Mesodermal cell (in vitro differentiated cells): ENCODE measurements around the gene LPAR3.

Experiments used
- H3K27ac ChIP-seq: 2 replicates; pipeline ENCODE4 v1.7.0; 2013; ENCODE audit warnings: mild to moderate bottlenecking, low read depth, low read length, moderate library complexity; ENCODE audit not compliant: severe bottlenecking
- H3K36me3 ChIP-seq: 2 replicates; pipeline ENCODE4 v1.7.1; 2013; ENCODE audit warnings: mild to moderate bottlenecking, low read length, moderate library complexity; ENCODE audit not compliant: control insufficient read depth, insufficient read depth
- H3K4me1 ChIP-seq: one replicate; pipeline ENCODE4 v1.7.1; 2013; ENCODE audit warnings: mild to moderate bottlenecking, low read length; ENCODE audit not compliant: insufficient read depth, control insufficient read depth, poor library complexity, severe bottlenecking
- H3K4me3 ChIP-seq: 2 replicates; pipeline ENCODE4 v1.7.0; 2013; ENCODE audit warnings: low read length, control low read depth, mild to moderate bottlenecking; ENCODE audit not compliant: insufficient read depth, poor library complexity, severe bottlenecking; ENCODE audit errors: extremely low read depth
- H3K9me3 ChIP-seq: 2 replicates; pipeline ENCODE4 v1.7.1; 2013; ENCODE audit warnings: mild to moderate bottlenecking, low read length, moderate library complexity; ENCODE audit not compliant: control insufficient read depth
- whole genome bisulfite sequencing, 2 experiments: methylation state at CpG; one replicate each; pipeline ENCODE4 v1.1.5; 2013; ENCODE audit warnings: missing lambda C conversion rate in 2 of 2; ENCODE audit not compliant: insufficient coverage in 2 of 2; 5-methylcytosine and 5-hydroxymethylcytosine counted together

The LPAR3 gene

GRCh38 chr1:84856726-84857270 is 36.2 kb downstream of the LPAR3 start:
- Histone ChIP-seq H3K36me3 (peaks cover 4% of the 10 kb centered on the region), H3K9me3 (peaks cover 4% of the 10 kb centered on the region), H3K4me3 (no peak overlapping the region), H3K27ac (no peak overlapping the region), H3K4me1 (peaks cover 13% of the 10 kb centered on the region)
- WGBS, 2 experiments = 90 to 100% methylated on average over 1 to 2 of the region's 2 CpGs

GRCh38 chr1:84855691-84856630 is 37.0 kb downstream of the LPAR3 start:
- Histone ChIP-seq H3K4me3 (no peak overlapping the region), H3K27ac (no peak overlapping the region), H3K4me1 (peaks cover 17% of the 10 kb centered on the region), H3K36me3 (peaks cover 4% of the 10 kb centered on the region), H3K9me3 (peaks cover 4% of the 10 kb centered on the region)
- 85 to 91% methylated on average over 8 of the region's 10 CpGs for WGBS, 2 experiments

GRCh38 chr1:84855168-84855567 is 37.8 kb downstream of the LPAR3 start:
- Histone ChIP-seq H3K4me1 (peaks cover 17% of the 10 kb centered on the region), H3K27ac (no peak overlapping the region), H3K9me3 (peaks cover 4% of the 10 kb centered on the region), H3K4me3 (no peak overlapping the region), H3K36me3 (peaks cover 4% of the 10 kb centered on the region)
- 92% methylated on average over 2 of the region's 3 CpGs; no CpG with 5 or more reads in 1 of the 2 experiments for WGBS, 2 experiments

- Histone ChIP-seq H3K4me3 (no peak overlapping the region), H3K4me1 (peaks cover 17% of the 10 kb centered on the region), H3K27ac (peak overlapping the region; percentile 32), H3K36me3 (peaks cover 4% of the 10 kb centered on the region), H3K9me3 (peaks cover 4% of the 10 kb centered on the region)
- 93 to 94% methylated on average over 1 to 2 of the region's 2 CpGs for WGBS, 2 experiments
Observed at GRCh38 chr1:84853741-84854721, 39.0 kb downstream of the LPAR3 start.

- peaks cover 4% of the 10 kb centered on the region for H3K36me3 ChIP-seq
- WGBS, 2 experiments = 76 to 86% methylated on average over 2 to 3 of the region's 8 CpGs
- no peak overlapping the region for H3K4me3 ChIP-seq
- peak overlapping the region; percentile 64 for H3K27ac ChIP-seq
- peaks cover 17% of the 10 kb centered on the region for H3K4me1 ChIP-seq
- H3K9me3 ChIP-seq = peaks cover 4% of the 10 kb centered on the region
Observed at GRCh38 chr1:84851839-84852238, 41.2 kb downstream of the LPAR3 start.

- no peak overlapping the region for H3K4me3 ChIP-seq
- peaks cover 7% of the 10 kb centered on the region for H3K4me1 ChIP-seq
- no peak overlapping the region for H3K27ac ChIP-seq
- WGBS, 2 experiments = 79 to 89% methylated on average over 6 to 7 of the region's 7 CpGs
- peaks cover 4% of the 10 kb centered on the region for H3K9me3 ChIP-seq
- peaks cover 4% of the 10 kb centered on the region for H3K36me3 ChIP-seq
Observed at GRCh38 chr1:84849357-84849975, 43.5 kb downstream of the LPAR3 start.

- peaks cover 4% of the 10 kb centered on the region for H3K4me1 ChIP-seq
- WGBS, 2 experiments = 100% methylated on average over 1 to 3 of the region's 5 CpGs
Observed at GRCh38 chr1:84847253-84848250, 45.5 kb downstream of the LPAR3 start.

GRCh38 chr1:84846387-84846786 is 46.6 kb downstream of the LPAR3 start:
- peaks cover under 1% of the 10 kb centered on the region for H3K4me1 ChIP-seq
- H3K27ac ChIP-seq = no peak overlapping the region
- no peaks in the 10 kb centered on the region for H3K9me3 ChIP-seq
- H3K4me3 ChIP-seq = no peak overlapping the region
- H3K36me3 ChIP-seq = no peaks in the 10 kb centered on the region

More at GRCh38 chr1:84847253-84848250, 45.5 kb downstream of the LPAR3 start:
- H3K4me3 ChIP-seq = no peak overlapping the region
- H3K9me3 ChIP-seq = peaks cover 4% of the 10 kb centered on the region
- peaks cover 4% of the 10 kb centered on the region for H3K36me3 ChIP-seq
- H3K27ac ChIP-seq = no peak overlapping the region

GRCh38 chr1:84845357-84845756 is 47.6 kb downstream of the LPAR3 start:
- Histone ChIP-seq H3K9me3 (no peaks in the 10 kb centered on the region), H3K4me1 (no peaks in the 10 kb centered on the region), H3K36me3 (no peaks in the 10 kb centered on the region), H3K4me3 (no peak overlapping the region), H3K27ac (no peak overlapping the region)
- no CpG with 5 or more reads among the region's 2 CpGs for WGBS, 2 experiments
